Hepatocyte (in vitro differentiated cells): ENCODE results near the gene XAF1.

Experiments
- CTCF ChIP-seq: fragments of 200-600 bp; sonication (generic); IDR thresholded peaks from 2 replicates; pipeline ENCODE4 v1.5.1; 2016; ENCODE audit warnings: antibody characterized with exemption, mild to moderate bottlenecking; ENCODE audit not compliant: poor library complexity
- EZH2 ChIP-seq: fragments of 200-600 bp; sonication (generic); IDR thresholded peaks from 2 replicates; pipeline ENCODE4 v1.6.1; 2016; ENCODE audit warnings: antibody characterized with exemption, mild to moderate bottlenecking, borderline replicate concordance

DNA sequence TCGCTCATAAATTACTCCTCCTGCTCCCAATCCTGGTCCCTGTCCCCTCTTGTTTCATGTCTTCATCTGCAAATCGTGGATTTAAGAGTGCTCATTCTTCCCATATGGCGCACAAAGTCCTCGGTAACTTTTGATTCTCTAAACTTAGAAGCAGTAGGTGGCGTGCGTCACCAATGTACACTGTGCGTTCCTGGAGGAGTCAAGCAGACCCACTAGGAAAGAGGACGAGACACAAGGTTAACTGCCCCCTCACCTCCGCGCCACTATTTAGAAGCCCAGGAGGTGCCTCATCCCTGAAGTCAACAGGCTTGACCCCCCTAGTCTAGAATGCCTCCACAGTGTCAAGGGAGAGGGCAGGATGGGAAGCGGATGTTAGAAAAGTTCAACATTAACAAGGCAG, 45.5 kb upstream of the XAF1 start:
- TF ChIP-seq CTCF (no peak), EZH2 (no peak)
